Activated CD8-positive, alpha-beta memory T cell treated with anti-CD3 and anti-CD28 coated beads, Interleukin-2, amount 10 ng/mL, durations not matched to agents 7 days and 5 days (primary cell): ENCODE results near the gene SCN8A. TPM values are rescaled to one million over a fixed set of nuclear protein-coding genes. Genes with fewer than 3 reads are reported as not detected.

Experiments
- ATAC-seq: fragments of 150-1000 bp; cut with Tn5 transposase; one replicate; pipeline ENCODE4 v1.10.0; 2021; ENCODE audit warnings: moderate library complexity
- CTCF ChIA-PET: fragments of 350-600 bp; sonication (Branson Sonifier 250); formaldehyde crosslinking; loops from one replicate; lab custom pipeline; 2021; ENCODE audit warnings: antibody characterized with exemption; lab: Charles Lee
- DNase-seq: peaks from one replicate; pipeline ENCODE4 v3.0.0-alpha.2; 2020
- H3K27ac Mint-ChIP-seq: one replicate; pipeline ENCODE4 v1.8.0; 2021; ENCODE audit warnings: mild to moderate bottlenecking, mixed read lengths
- H3K27me3 Mint-ChIP-seq: one replicate; pipeline ENCODE4 v1.8.0; 2021; ENCODE audit warnings: mixed read lengths
- H3K36me3 Mint-ChIP-seq: one replicate; pipeline ENCODE4 v1.8.0; 2021; ENCODE audit warnings: mild to moderate bottlenecking, mixed read lengths
- H3K4me1 Mint-ChIP-seq: one replicate; pipeline ENCODE4 v1.8.0; 2021; ENCODE audit warnings: mixed read lengths
- H3K4me3 Mint-ChIP-seq: one replicate; pipeline ENCODE4 v1.8.0; 2021; ENCODE audit warnings: mild to moderate bottlenecking, moderate library complexity, mixed read lengths
- H3K9me3 Mint-ChIP-seq: one replicate; pipeline ENCODE4 v1.8.0; 2022; ENCODE audit warnings: low read depth, mixed read lengths
- total RNA-seq, 2 experiments: library from RNA; stranded (reverse); gene quantifications; one replicate each; pipeline ENCODE4 v1.2.3, GENCODE V29; 2021

The SCN8A gene
- total RNA-seq, 2 experiments from 2014 or later: 1.3 to 2.3 TPM

DNA sequence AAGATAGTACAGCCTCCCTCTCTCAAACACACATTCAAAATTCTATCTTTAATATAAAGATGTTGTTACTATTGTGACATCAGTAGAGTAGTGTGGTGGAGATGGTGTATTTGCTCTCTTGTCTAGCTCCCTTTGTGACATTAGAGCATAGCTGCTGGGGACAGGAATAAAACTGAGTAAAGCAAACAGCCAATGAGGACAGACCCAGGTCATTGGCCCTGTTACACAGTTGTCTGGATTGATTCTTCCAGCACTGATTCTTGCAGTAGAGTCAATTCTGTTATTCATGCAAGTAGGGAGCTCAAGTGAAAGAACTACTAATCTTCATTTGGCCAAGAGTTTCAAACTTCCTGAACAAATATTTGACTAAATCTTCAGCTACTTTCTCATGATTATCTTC, 72.4 kb downstream of the SCN8A start:
- no peaks in the 10 kb centered on the region for H3K4me1 Mint-ChIP-seq
- H3K36me3 Mint-ChIP-seq: no peaks in the 10 kb centered on the region
- DNase-seq: no peak
- no peak overlapping the region for H3K27ac Mint-ChIP-seq
- ATAC-seq: no peak
- CTCF ChIA-PET: no interaction called here
- peaks cover 21% of the 10 kb centered on the region for H3K27me3 Mint-ChIP-seq
- H3K4me3 Mint-ChIP-seq: no peak overlapping the region
- H3K9me3 Mint-ChIP-seq: no peaks in the 10 kb centered on the region

DNA sequence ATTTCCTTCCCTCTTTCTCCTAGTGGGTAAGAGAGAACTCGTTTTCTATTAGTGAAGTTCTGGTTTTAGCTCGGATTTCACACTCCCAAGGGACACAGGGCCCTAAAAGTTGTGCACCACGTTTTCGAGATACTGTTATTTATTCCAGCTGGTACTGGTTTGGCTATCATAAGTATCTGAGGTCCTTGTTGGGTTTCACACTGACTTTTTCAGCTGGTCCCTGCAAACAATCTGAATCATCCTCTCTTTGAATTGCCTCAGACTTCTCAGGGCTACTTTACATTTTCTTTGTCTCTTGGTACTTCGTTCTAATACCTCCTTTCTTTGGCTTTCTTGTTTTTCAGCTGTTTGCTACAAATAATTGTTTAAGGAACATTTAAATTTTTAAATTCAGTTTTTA, 75.7 kb downstream of the SCN8A start:
- peaks cover 6% of the 10 kb centered on the region for H3K4me1 Mint-ChIP-seq

DNA sequence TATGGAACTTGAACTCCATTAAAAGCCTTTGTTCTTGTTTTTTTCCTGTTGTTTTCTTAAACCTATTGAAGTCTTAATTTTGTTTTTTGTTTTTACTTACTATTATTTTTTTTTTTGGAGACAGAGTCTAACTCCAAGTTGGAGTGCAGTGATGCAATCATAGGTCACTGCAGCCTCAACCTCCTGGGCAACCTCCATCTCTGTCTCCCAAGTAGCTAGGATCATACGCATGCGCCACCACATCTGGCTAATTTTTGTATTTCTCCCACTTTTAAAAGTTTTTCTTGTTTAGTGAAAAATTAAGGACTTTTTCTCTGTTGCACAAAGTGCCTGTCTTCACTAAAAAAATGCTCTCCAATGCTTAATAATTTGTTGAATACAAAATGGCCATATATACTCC, 76.2 kb downstream of the SCN8A start:
- CTCF ChIA-PET: interaction anchor here (1.5 kb wide), 1 partner anchor 18 kb away, joined by 4 read pairs; no protein-coding TSS in a partner anchor
- Mint-ChIP-seq H3K4me3 (no peak overlapping the region), H3K27ac (no peak overlapping the region), H3K4me1 (peaks cover 6% of the 10 kb centered on the region), H3K27me3 (peaks cover 13% of the 10 kb centered on the region), H3K36me3 (no peaks in the 10 kb centered on the region), H3K9me3 (no peaks in the 10 kb centered on the region)
- ATAC-seq (no peak), DNase-seq (no peak)

More for the DNA sequence above, 75.7 kb downstream of the SCN8A start:
- Mint-ChIP-seq H3K4me3 (no peak overlapping the region), H3K36me3 (no peaks in the 10 kb centered on the region), H3K9me3 (no peaks in the 10 kb centered on the region), H3K27ac (no peak overlapping the region), H3K27me3 (peaks cover 11% of the 10 kb centered on the region)
- CTCF ChIA-PET: no interaction called here
- ATAC-seq: no peak
- no peak for DNase-seq

DNA sequence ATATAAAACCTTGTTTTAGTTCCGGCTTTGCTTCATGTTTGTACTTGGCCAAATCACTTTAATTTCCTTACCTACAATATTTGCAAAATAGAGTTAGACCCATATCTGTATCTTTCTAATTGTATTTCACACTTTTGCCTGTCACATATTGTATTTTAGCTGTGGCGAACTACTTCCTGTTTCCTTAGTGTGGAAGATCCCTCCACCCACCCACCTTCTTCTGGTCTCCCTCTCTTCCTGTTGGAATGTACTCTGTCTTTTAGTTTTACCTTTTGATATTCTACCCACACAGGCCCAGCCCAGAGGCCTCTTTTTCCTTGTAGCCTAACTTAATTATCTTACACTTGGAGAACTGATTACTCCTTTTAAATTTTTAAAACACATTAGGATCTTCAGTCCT, 78.2 kb downstream of the SCN8A start:
- H3K4me1 Mint-ChIP-seq: peaks cover 6% of the 10 kb centered on the region
- no peak overlapping the region for H3K27ac Mint-ChIP-seq
- DNase-seq: no peak
- CTCF ChIA-PET: interaction anchor here (1.9 to 2.2 kb wide), 2 partner anchors 10 to 206 kb away, joined by 5 to 7 read pairs; no protein-coding TSS in a partner anchor
- no peak for ATAC-seq
- H3K36me3 Mint-ChIP-seq: no peaks in the 10 kb centered on the region
- H3K27me3 Mint-ChIP-seq: peaks cover 16% of the 10 kb centered on the region
- H3K4me3 Mint-ChIP-seq: no peak overlapping the region
- no peaks in the 10 kb centered on the region for H3K9me3 Mint-ChIP-seq

DNA sequence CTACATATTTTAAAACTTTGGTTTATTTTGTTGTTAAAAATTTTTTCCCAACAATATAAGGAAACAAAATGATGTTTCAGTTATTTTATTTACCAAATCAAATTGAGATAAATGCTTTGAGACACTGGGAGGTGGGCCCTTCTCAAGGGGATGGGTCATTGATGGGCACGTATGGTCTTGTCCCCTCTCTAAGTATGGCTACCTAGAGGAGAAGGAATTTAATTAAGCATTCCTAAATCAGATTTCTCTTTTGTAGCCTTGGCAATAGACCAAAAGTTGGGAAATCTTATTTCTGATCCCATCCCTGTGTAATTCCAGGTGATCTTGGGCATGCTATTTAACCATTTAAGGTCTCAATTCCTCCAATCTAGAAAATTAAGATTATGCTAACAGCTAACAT, 79.0 kb downstream of the SCN8A start:
- Mint-ChIP-seq H3K4me1 (peaks cover 6% of the 10 kb centered on the region), H3K36me3 (no peaks in the 10 kb centered on the region), H3K27ac (no peak overlapping the region), H3K27me3 (peaks cover 19% of the 10 kb centered on the region), H3K4me3 (no peak overlapping the region), H3K9me3 (no peaks in the 10 kb centered on the region)
- CTCF ChIA-PET: interaction anchor here (1.9 to 2.2 kb wide), 2 partner anchors 9 to 205 kb away, joined by 5 to 7 read pairs; no protein-coding TSS in a partner anchor
- DNase-seq: no peak
- no peak for ATAC-seq

DNA sequence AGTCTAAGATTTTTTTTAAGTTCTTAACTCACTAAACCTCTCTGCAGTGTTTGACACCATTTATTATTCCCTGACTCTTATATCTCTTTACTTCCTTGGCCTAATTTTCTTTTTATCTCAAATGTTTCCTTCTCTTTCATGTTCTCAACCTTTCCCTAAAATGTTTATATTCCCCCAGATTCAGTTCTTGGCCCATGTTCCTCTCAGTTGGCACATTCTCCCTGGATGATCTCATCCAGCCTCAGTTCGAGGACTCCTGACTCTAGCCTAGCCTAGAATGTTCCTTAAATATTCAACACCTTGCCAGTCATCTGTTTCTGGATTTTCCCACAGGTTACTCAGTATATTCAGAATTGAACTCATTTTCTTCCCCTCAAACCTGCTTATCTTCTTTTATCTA, 81.3 kb downstream of the SCN8A start:
- DNase-seq (no peak), ATAC-seq (no peak)
- Mint-ChIP-seq H3K4me3 (no peak overlapping the region), H3K9me3 (no peaks in the 10 kb centered on the region), H3K27me3 (peaks cover 25% of the 10 kb centered on the region), H3K36me3 (no peaks in the 10 kb centered on the region), H3K4me1 (peaks cover 6% of the 10 kb centered on the region), H3K27ac (no peak overlapping the region)
- CTCF ChIA-PET: no interaction called here

DNA sequence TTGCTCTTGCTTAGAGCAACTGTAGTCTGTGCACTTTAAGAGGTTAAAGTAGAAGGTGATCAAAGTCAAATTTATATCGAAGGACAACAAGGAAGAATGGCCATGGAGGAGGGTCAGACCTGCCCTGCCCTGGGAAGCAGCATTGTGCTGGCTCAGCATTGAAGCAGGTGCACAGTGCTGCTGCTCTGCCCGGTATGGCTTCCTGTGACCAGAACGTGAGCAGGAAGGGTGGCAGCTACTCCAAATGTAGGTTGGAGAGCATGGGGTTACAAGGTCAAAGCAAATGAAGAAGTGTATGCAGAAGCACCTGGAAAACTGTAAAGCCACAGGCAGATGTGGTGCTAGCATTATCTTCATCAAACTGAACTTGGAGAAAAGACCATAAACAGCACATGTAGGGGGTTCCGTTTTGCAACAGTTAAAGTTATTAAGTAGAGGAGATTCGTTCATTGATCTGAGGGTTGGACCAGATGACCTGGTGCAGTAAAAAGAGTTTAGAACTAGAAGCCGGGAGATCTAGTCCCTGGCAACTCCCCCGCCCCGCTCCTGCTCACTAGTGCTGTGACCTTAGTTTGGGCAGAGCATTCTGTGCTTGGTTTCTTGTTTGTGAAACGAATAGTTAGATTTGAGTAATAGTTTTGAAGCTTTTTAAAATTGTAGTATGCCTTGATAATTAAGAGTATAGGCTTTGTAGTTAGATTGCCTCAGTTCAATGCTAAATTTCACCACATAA, 84.2 kb downstream of the SCN8A start:
- DNase-seq (no peak), ATAC-seq (no peak)
- Mint-ChIP-seq H3K27me3 (peaks cover 24% of the 10 kb centered on the region), H3K9me3 (no peaks in the 10 kb centered on the region), H3K4me3 (no peak overlapping the region), H3K27ac (no peak overlapping the region), H3K4me1 (no peaks in the 10 kb centered on the region), H3K36me3 (no peaks in the 10 kb centered on the region)
- CTCF ChIA-PET: no interaction called here

DNA sequence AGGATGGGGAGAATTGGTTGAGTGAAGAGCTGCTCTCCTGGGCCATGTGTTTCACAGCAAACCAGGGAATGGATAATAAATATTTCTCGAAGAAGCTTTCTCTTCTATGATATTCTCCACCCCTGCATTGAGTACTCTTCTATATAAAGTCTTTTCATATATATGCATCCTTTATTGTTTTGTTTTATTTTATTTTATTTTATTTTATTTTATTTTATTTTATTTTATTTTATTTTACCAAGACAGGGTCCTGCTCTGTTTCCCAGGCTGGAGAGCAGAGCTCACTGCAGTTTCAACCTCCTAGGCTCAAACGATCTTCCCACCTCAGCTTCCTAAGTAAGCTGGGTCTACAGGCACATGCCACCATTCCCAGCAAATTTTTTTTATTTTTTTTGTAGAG, 85.8 kb downstream of the SCN8A start:
- H3K27me3 Mint-ChIP-seq: peaks cover 30% of the 10 kb centered on the region

DNA sequence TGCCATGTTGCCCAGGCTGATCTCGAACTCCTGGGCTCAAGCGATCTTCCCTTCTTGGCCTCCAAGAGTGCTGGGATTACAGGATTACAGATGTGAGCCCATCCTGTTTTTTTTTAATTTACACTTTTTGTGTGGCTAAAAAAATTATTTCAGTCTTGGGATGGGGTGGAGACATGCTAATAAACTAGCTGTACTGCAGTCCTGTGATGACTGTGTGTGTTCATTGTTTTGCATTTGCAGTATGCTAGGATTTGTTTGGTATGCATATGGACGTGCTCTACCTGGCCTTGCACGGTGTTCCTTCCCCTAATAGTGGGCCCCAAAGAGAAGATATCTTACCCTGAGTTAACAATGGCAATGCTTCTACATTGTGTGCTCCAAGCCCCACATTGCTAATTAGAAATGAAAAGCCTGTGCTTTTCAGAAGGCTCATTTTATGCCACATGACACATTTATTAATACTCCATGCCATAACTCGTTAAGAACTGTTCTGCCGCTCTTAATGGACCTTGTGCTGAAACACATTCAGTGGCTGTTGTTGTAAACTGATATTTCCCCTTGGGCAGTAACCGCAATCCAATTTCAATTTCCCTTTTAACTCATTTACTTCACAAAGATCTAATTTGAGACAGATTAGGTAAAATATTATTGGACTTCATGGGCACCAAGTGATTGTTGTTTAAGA, 86.4 kb downstream of the SCN8A start:
- Mint-ChIP-seq H3K27me3 (peaks cover 29% of the 10 kb centered on the region), H3K9me3 (no peaks in the 10 kb centered on the region), H3K36me3 (no peaks in the 10 kb centered on the region), H3K27ac (no peak overlapping the region), H3K4me1 (no peaks in the 10 kb centered on the region), H3K4me3 (no peak overlapping the region)
- DNase-seq: no peak
- CTCF ChIA-PET: no interaction called here
- ATAC-seq: no peak

More for the DNA sequence above, 85.8 kb downstream of the SCN8A start:
- Mint-ChIP-seq H3K4me1 (no peaks in the 10 kb centered on the region), H3K9me3 (no peaks in the 10 kb centered on the region), H3K4me3 (no peak overlapping the region), H3K27ac (no peak overlapping the region), H3K36me3 (no peaks in the 10 kb centered on the region)
- ATAC-seq (no peak), DNase-seq (no peak)
- CTCF ChIA-PET: no interaction called here

DNA sequence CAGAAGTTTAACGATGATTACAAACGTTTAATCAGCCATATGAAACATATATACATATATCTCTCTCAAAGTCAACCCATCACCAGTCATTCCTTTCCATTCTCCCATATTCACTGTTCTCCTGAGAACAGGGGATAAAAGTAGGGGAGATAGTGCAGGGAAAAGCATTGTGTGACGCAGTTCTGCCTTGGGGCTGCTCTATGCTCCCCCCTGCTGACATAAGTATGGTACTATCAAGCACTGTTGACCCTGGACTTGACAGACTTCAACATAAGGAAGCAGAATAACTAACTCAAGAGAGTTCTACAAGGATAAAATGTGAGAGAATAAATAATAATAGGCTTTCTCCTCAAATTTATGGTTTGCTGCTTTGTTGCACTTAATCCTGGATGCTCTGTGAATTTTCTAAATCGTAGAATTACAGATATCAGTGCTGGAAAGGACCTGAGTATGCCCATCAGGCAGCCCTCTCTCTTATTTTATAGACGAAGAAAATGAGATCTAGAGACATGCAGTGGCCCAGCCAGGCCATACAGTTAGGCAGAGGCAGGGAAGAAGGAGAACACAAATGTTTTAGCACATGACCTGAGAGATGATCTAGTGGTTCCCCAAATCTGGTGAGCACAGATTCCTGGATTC, 87.2 kb downstream of the SCN8A start:
- DNase-seq: no peak
- no peaks in the 10 kb centered on the region for H3K9me3 Mint-ChIP-seq
- CTCF ChIA-PET: interaction anchor here (1.4 kb wide), 1 partner anchor 8 kb away, joined by 7 read pairs; no protein-coding TSS in a partner anchor
- H3K4me1 Mint-ChIP-seq: no peaks in the 10 kb centered on the region
- no peak overlapping the region for H3K4me3 Mint-ChIP-seq
- no peaks in the 10 kb centered on the region for H3K36me3 Mint-ChIP-seq
- H3K27me3 Mint-ChIP-seq: peaks cover 29% of the 10 kb centered on the region
- peak; percentile 70 for ATAC-seq
- no peak overlapping the region for H3K27ac Mint-ChIP-seq

DNA sequence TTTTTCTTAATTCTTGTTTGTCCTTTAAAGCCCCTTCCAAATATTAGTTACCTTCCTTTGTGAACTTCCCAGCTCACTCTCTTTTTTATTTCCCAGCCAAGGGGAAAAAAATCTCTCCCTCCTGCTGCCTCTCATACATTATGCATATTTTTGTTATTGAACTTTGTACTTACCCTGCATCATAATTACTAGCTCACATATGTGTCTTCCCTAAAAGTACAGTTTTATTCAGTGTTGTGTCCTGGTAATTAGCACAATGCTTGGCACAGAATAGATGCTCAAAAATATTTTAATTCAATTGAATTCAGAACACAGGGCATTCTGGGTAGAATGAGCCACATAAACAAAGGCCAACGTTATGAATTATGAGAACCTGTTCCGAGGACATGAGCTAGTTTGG, 91.9 kb downstream of the SCN8A start:
- H3K36me3 Mint-ChIP-seq: no peaks in the 10 kb centered on the region
- no peaks in the 10 kb centered on the region for H3K9me3 Mint-ChIP-seq
- peaks cover 21% of the 10 kb centered on the region for H3K27me3 Mint-ChIP-seq
- ATAC-seq (no peak), DNase-seq (no peak)
- peaks cover 15% of the 10 kb centered on the region for H3K4me1 Mint-ChIP-seq
- H3K27ac Mint-ChIP-seq: no peak overlapping the region
- H3K4me3 Mint-ChIP-seq: no peak overlapping the region
- CTCF ChIA-PET: no interaction called here

DNA sequence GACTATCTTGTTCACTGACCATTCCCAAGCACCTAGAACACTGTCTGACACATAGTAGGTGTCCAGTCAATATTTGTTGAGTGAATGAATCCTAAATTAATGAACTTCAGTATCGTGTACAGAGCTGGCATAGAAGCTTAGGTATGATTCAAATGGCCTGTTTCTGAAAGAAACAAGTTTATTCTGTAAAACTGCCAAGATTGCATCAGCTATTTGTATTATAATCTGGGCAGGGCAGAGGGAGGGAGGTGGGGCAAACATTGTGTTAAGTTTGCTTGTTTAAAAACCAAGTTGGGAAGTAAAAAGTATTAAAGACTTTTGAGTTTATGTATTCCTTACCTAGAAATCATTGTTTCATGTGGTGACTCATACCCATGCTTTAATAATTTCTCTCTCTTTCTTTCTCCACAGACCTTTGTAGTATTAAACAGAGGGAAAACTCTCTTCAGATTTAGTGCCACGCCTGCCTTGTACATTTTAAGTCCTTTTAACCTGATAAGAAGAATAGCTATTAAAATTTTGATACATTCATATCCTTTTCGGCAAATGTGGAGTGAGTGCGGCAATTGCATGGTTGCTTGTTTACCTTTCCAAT, 92.8 kb downstream of the SCN8A start:
- no peaks in the 10 kb centered on the region for H3K9me3 Mint-ChIP-seq
- no peak overlapping the region for H3K4me3 Mint-ChIP-seq
- ATAC-seq (no peak), DNase-seq (no peak)
- peaks cover 21% of the 10 kb centered on the region for H3K27me3 Mint-ChIP-seq
- CTCF ChIA-PET: no interaction called here
- H3K4me1 Mint-ChIP-seq: peaks cover 16% of the 10 kb centered on the region
- no peaks in the 10 kb centered on the region for H3K36me3 Mint-ChIP-seq
- H3K27ac Mint-ChIP-seq: no peak overlapping the region

DNA sequence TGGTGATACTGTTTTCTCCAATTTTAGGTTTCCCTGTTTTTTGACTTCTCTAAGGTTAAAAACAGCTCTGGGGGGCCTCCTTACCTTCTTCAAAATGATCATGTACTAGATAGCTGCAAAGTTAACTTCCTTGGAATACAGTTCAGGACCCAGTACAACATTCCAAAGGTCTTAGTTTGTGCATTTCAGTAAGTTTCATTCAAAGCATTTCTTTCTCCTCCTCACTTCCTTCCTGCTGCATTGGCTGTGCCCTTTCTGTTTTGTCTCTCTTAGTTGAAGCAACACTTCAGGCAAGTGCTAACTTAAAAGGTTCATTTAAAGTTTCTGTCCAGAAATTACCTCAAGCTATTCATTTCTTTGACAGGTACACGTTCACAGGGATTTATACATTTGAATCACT, 95.7 kb downstream of the SCN8A start:
- DNase-seq (no peak), ATAC-seq (no peak)
- no peaks in the 10 kb centered on the region for H3K36me3 Mint-ChIP-seq
- H3K9me3 Mint-ChIP-seq: no peaks in the 10 kb centered on the region
- no peak overlapping the region for H3K4me3 Mint-ChIP-seq
- CTCF ChIA-PET: interaction anchor here (1.2 kb wide), 1 partner anchor 262 kb away, joined by 3 read pairs; the partner anchor contains the start of gene SLC4A8
- peaks cover 16% of the 10 kb centered on the region for H3K4me1 Mint-ChIP-seq
- peaks cover 11% of the 10 kb centered on the region for H3K27me3 Mint-ChIP-seq
- no peak overlapping the region for H3K27ac Mint-ChIP-seq
